Liver (tissue), 9 donors: ENCODE results near the gene MGAT3. TPM values are rescaled to one million over a fixed set of nuclear protein-coding genes. Genes with fewer than 3 reads are reported as not detected.

ENCODE experiments used
- DNase-seq: peaks from one replicate; pipeline ENCODE4 v3.0.0-alpha.2; 2017; ENCODE audit warnings: low spot score
- H3K27ac ChIP-seq, 2 donors: one replicate each; pipeline ENCODE4 v1.7.0; 2013; ENCODE audit warnings: inconsistent platforms in 2 of 2, low read length in 2 of 2, control low read depth in 1 of 2, low read depth in 1 of 2, mild to moderate bottlenecking in 1 of 2
- H3K27me3 ChIP-seq, 4 donors: one replicate each; pipeline versions ENCODE4 v1.6.1 to v1.7.0; 2013; ENCODE audit warnings: low read length in 3 of 4, inconsistent platforms in 1 of 4, mild to moderate bottlenecking in 1 of 4, moderate library complexity in 1 of 4; ENCODE audit not compliant: control insufficient read depth in 4 of 4, insufficient read depth in 4 of 4
- H3K36me3 ChIP-seq, 4 donors: one replicate each; pipeline versions ENCODE4 v1.6.1 to v1.7.0; 2013; ENCODE audit warnings: low read length in 3 of 4, mild to moderate bottlenecking in 3 of 4, low read depth in 1 of 4, moderate library complexity in 1 of 4; ENCODE audit not compliant: control insufficient read depth in 4 of 4, insufficient read depth in 3 of 4
- H3K4me1 ChIP-seq, 4 donors: one replicate each; pipeline versions ENCODE4 v1.6.1 to v1.7.0; 2013; ENCODE audit warnings: low read length in 3 of 4, mild to moderate bottlenecking in 3 of 4, moderate library complexity in 1 of 4; ENCODE audit not compliant: control insufficient read depth in 4 of 4, insufficient read depth in 4 of 4
- H3K4me3 ChIP-seq, 3 donors: one replicate each; pipeline versions ENCODE4 v1.6.1 to v1.7.0; 2013; ENCODE audit warnings: low read length in 3 of 3, control low read depth in 1 of 3, low read depth in 1 of 3, mild to moderate bottlenecking in 1 of 3
- H3K9ac ChIP-seq, 2 donors: one replicate each; pipeline ENCODE4 v1.7.0; 2013; ENCODE audit warnings: low read length in 2 of 2, mild to moderate bottlenecking in 2 of 2, moderate library complexity in 2 of 2, control low read depth in 1 of 2, low read depth in 1 of 2
- H3K9me3 ChIP-seq, 4 donors: one replicate each; pipeline versions ENCODE4 v1.6.1 to v1.7.0; 2013; ENCODE audit warnings: low read length in 3 of 4; ENCODE audit not compliant: control insufficient read depth in 4 of 4
- EGR1 ChIP-seq, 2 donors: IDR thresholded peaks; 2 replicates each; pipeline ENCODE4 v1.6.1; 2016 to 2018; ENCODE audit warnings: antibody characterized with exemption in 2 of 2, low read depth in 2 of 2
- FOXA1 ChIP-seq: IDR thresholded peaks from 2 replicates; pipeline ENCODE4 v1.6.1; 2016; ENCODE audit warnings: antibody characterized with exemption
- FOXA2 ChIP-seq: IDR thresholded peaks from 2 replicates; pipeline ENCODE4 v1.6.1; 2016; ENCODE audit warnings: antibody characterized with exemption
- GABPA ChIP-seq, 2 donors: IDR thresholded peaks in 1 of 2; conservative IDR thresholded peaks in 1 of 2; 2 replicates each; pipeline ENCODE4 v1.6.1; 2016; ENCODE audit warnings: antibody characterized with exemption in 2 of 2, mild to moderate bottlenecking in 1 of 2, moderate library complexity in 1 of 2
- HNF4A ChIP-seq, 2 donors: conservative IDR thresholded peaks; 2 replicates each; pipeline ENCODE4 v1.6.1; 2016; ENCODE audit warnings: antibody characterized with exemption in 2 of 2, mild to moderate bottlenecking in 2 of 2
- HNF4G ChIP-seq: IDR thresholded peaks from 2 replicates; pipeline ENCODE4 v1.6.1; 2016; ENCODE audit warnings: antibody characterized with exemption
- JUND ChIP-seq, 2 donors: IDR thresholded peaks; 2 replicates each; pipeline ENCODE4 v1.6.1; 2016; ENCODE audit warnings: antibody characterized with exemption in 2 of 2
- NR2F2 ChIP-seq: IDR thresholded peaks from 2 replicates; pipeline ENCODE4 v1.6.1; 2016; ENCODE audit warnings: antibody characterized with exemption
- RAD21 ChIP-seq, 2 donors: IDR thresholded peaks; 2 replicates each; pipeline ENCODE4 v1.6.1; 2016; ENCODE audit warnings: antibody characterized with exemption in 2 of 2, mild to moderate bottlenecking in 2 of 2
- RXRA ChIP-seq, 2 donors: IDR thresholded peaks; 2 replicates each; pipeline ENCODE4 v1.6.1; 2017 to 2018; ENCODE audit warnings: antibody characterized with exemption in 2 of 2, mild to moderate bottlenecking in 1 of 2
- SP1 ChIP-seq: IDR thresholded peaks from 2 replicates; pipeline ENCODE4 v1.6.1; 2018; ENCODE audit warnings: antibody characterized with exemption, mild to moderate bottlenecking
- TAF1 ChIP-seq: conservative IDR thresholded peaks from 2 replicates; pipeline ENCODE4 v1.6.1; 2016; ENCODE audit warnings: antibody characterized with exemption, mild to moderate bottlenecking
- YY1 ChIP-seq: IDR thresholded peaks from 2 replicates; pipeline ENCODE4 v1.6.1; 2016; ENCODE audit warnings: antibody characterized with exemption, mild to moderate bottlenecking
- WGBS: extraction: QIAGEN DNeasy Blood & Tissue Kit; methylation state at CpG from one replicate; pipeline ENCODE4 v1.1.7; 2013; 5-methylcytosine and 5-hydroxymethylcytosine counted together
- polyA plus RNA-seq, 2 donors: library from polyadenylated mRNA; stranded (reverse) in 1 of 2; unstranded in 1 of 2; fragments of 200-250 nt in 1 of 2; fragments of >200 nt in 1 of 2; fragmentation: Nextera tagmentation in 1 of 2; extraction: Ambion mirVana in 1 of 2; gene quantifications; one replicate each; pipeline versions ENCODE4 v1.2.1 to v1.2.3, GENCODE V29; 2013 to 2015
- total RNA-seq, 2 donors: library from RNA; depleted of rRNA; stranded (reverse); fragments of >200 nt; gene quantifications; one replicate each; pipeline ENCODE4 v1.2.3, GENCODE V29; 2014
- TF ChIP-seq, protein P1 (sequence below): fragments of 150-350 bp; IDR thresholded peaks from 2 replicates; pipeline ENCODE4 v1.5.1; 2017; ENCODE audit warnings: improper control_type of control experiment, low read depth, low read length; ENCODE audit not compliant: missing input control
- TF ChIP-seq, protein P2 (sequence below): IDR thresholded peaks from 2 replicates; pipeline ENCODE4 v1.6.1; 2016; ENCODE audit warnings: antibody characterized with exemption
- TF ChIP-seq, protein P3 (sequence below): IDR thresholded peaks from 2 replicates; pipeline ENCODE4 v1.6.1; 2016; ENCODE audit warnings: antibody characterized with exemption, mild to moderate bottlenecking
- TF ChIP-seq, protein P4 (sequence below): IDR thresholded peaks from 2 replicates; pipeline ENCODE4 v1.6.1; 2016; ENCODE audit warnings: antibody characterized with exemption
- donor health status: healthy.
- donor health status: healthy.
- donor health status: healthy.
- donor health status: healthy.
- donor health status: healthy.

MGAT3 gene
- total and polyA plus RNA-seq, 4 donors: 0.03 to 7.6 (median 0.10) TPM

DNA sequence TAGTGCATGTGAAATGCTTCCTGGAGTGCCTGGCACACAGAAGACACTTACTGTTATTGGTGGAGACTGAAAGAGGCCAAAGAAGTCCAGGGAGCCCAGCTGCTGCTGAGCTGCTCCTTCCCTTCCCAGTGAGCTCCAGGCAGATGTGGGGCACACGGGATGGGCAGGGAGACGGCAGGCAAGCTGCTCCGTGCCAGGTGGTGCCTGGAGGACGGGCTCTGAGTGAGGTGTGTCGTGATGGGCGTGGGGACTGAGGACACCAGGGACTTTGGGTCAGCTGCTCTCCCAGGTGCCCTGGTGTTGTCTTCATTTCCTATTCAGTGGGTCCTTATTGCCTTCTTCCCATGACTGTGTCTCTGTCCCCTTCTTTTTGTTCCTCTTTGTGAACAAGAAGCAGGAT lies 37.7 kb upstream of the MGAT3 start:
- WGBS: 92% methylated on average over 6 of the region's 6 CpGs
- DNase-seq: no peak

DNA sequence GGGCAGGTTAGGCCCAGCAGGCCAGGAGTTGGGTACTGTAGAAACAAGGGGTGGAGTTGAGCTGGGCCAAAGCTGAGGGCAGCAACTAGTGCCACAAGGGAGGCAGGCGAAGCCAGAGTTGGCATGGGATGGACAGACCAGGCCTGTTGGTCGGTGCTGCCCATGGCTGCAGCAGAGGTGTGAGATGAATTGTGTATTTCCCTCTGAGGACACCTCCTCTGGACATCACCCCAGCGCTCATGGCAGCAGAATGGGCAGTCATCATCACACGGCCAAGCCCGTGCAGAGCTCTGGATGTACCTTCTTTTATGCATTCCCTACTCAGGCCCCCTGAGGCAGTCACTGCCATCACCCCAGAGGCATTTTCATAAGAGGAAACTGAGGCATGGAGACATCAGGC lies 36.9 kb upstream of the MGAT3 start:
- H3K27me3 ChIP-seq: no peaks in the 10 kb centered on the region
- H3K4me3 ChIP-seq: no peak overlapping the region
- no peaks in the 10 kb centered on the region for H3K9me3 ChIP-seq
- peaks cover 3 to 73% (median 42%) of the 10 kb centered on the region in 4 donors for H3K36me3 ChIP-seq
- DNase-seq: no peak
- TF ChIP-seq TAF1: no peak
- no peak for TF ChIP-seq FOXA2
- TF ChIP-seq, protein P1, sequence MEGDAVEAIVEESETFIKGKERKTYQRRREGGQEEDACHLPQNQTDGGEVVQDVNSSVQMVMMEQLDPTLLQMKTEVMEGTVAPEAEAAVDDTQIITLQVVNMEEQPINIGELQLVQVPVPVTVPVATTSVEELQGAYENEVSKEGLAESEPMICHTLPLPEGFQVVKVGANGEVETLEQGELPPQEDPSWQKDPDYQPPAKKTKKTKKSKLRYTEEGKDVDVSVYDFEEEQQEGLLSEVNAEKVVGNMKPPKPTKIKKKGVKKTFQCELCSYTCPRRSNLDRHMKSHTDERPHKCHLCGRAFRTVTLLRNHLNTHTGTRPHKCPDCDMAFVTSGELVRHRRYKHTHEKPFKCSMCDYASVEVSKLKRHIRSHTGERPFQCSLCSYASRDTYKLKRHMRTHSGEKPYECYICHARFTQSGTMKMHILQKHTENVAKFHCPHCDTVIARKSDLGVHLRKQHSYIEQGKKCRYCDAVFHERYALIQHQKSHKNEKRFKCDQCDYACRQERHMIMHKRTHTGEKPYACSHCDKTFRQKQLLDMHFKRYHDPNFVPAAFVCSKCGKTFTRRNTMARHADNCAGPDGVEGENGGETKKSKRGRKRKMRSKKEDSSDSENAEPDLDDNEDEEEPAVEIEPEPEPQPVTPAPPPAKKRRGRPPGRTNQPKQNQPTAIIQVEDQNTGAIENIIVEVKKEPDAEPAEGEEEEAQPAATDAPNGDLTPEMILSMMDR: no peak
- TF ChIP-seq FOXA1: no peak
- TF ChIP-seq HNF4A (conservative IDR thresholded peaks at IDR 0.05): no peak
- H3K9ac ChIP-seq: no peak overlapping the region
- H3K4me1 ChIP-seq: peaks cover 0 to 5% (median 2%) of the 10 kb centered on the region in 4 donors
- 97% methylated on average over 5 of the region's 5 CpGs for WGBS
- H3K27ac ChIP-seq: no peak overlapping the region

More for the DNA sequence above, 37.7 kb upstream of the MGAT3 start:
- peaks cover 3 to 68% (median 41%) of the 10 kb centered on the region in 4 donors for H3K36me3 ChIP-seq
- no peak overlapping the region for H3K27ac ChIP-seq
- TF ChIP-seq HNF4A (conservative IDR thresholded peaks at IDR 0.05): no peak
- no peak for TF ChIP-seq EGR1 (IDR thresholded peaks at IDR 0.05; ENCODE audit: low read depth in 2 of 2)
- no peak for TF ChIP-seq HNF4G
- no peak for TF ChIP-seq FOXA1
- TF ChIP-seq YY1: no peak
- TF ChIP-seq, protein P2, sequence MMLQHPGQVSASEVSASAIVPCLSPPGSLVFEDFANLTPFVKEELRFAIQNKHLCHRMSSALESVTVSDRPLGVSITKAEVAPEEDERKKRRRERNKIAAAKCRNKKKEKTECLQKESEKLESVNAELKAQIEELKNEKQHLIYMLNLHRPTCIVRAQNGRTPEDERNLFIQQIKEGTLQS: no peak
- TF ChIP-seq, protein P1: no peak
- no peak for TF ChIP-seq JUND (IDR thresholded peaks at IDR 0.05)
- TF ChIP-seq RAD21 (IDR thresholded peaks at IDR 0.05): no peak
- no peaks in the 10 kb centered on the region for H3K9me3 ChIP-seq
- no peaks in the 10 kb centered on the region for H3K27me3 ChIP-seq
- no peak overlapping the region for H3K4me3 ChIP-seq
- H3K9ac ChIP-seq: no peak overlapping the region
- peaks cover 5 to 13% (median 9%) of the 10 kb centered on the region in 4 donors for H3K4me1 ChIP-seq

GRCh38 chr22:39421691-39422090 lies 35.1 kb upstream of the MGAT3 start:
- no peaks in the 10 kb centered on the region for H3K4me1 ChIP-seq
- no peak for DNase-seq
- H3K9me3 ChIP-seq: no peaks in the 10 kb centered on the region
- no peak overlapping the region for H3K4me3 ChIP-seq
- H3K27ac ChIP-seq: no peak overlapping the region
- H3K9ac ChIP-seq: no peak overlapping the region
- WGBS: 96% methylated on average over 11 of the region's 11 CpGs
- peaks cover 5 to 73% (median 47%) of the 10 kb centered on the region in 4 donors for H3K36me3 ChIP-seq
- H3K27me3 ChIP-seq: no peaks in the 10 kb centered on the region
- no peak for TF ChIP-seq FOXA1
- TF ChIP-seq RXRA (IDR thresholded peaks at IDR 0.05): no peak
- TF ChIP-seq HNF4A (conservative IDR thresholded peaks at IDR 0.05): no peak
- TF ChIP-seq GABPA (IDR thresholded peaks at IDR 0.05 in 1 of 2, conservative IDR thresholded peaks at IDR 0.05 in 1 of 2): no peak
- no peak for TF ChIP-seq YY1
- TF ChIP-seq, protein P3, sequence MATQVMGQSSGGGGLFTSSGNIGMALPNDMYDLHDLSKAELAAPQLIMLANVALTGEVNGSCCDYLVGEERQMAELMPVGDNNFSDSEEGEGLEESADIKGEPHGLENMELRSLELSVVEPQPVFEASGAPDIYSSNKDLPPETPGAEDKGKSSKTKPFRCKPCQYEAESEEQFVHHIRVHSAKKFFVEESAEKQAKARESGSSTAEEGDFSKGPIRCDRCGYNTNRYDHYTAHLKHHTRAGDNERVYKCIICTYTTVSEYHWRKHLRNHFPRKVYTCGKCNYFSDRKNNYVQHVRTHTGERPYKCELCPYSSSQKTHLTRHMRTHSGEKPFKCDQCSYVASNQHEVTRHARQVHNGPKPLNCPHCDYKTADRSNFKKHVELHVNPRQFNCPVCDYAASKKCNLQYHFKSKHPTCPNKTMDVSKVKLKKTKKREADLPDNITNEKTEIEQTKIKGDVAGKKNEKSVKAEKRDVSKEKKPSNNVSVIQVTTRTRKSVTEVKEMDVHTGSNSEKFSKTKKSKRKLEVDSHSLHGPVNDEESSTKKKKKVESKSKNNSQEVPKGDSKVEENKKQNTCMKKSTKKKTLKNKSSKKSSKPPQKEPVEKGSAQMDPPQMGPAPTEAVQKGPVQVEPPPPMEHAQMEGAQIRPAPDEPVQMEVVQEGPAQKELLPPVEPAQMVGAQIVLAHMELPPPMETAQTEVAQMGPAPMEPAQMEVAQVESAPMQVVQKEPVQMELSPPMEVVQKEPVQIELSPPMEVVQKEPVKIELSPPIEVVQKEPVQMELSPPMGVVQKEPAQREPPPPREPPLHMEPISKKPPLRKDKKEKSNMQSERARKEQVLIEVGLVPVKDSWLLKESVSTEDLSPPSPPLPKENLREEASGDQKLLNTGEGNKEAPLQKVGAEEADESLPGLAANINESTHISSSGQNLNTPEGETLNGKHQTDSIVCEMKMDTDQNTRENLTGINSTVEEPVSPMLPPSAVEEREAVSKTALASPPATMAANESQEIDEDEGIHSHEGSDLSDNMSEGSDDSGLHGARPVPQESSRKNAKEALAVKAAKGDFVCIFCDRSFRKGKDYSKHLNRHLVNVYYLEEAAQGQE: no peak
- TF ChIP-seq, protein P4, sequence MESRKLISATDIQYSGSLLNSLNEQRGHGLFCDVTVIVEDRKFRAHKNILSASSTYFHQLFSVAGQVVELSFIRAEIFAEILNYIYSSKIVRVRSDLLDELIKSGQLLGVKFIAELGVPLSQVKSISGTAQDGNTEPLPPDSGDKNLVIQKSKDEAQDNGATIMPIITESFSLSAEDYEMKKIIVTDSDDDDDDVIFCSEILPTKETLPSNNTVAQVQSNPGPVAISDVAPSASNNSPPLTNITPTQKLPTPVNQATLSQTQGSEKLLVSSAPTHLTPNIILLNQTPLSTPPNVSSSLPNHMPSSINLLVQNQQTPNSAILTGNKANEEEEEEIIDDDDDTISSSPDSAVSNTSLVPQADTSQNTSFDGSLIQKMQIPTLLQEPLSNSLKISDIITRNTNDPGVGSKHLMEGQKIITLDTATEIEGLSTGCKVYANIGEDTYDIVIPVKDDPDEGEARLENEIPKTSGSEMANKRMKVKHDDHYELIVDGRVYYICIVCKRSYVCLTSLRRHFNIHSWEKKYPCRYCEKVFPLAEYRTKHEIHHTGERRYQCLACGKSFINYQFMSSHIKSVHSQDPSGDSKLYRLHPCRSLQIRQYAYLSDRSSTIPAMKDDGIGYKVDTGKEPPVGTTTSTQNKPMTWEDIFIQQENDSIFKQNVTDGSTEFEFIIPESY: no peak
- TF ChIP-seq SP1: no peak
- TF ChIP-seq, protein P2: no peak
- no peak for TF ChIP-seq NR2F2
